ENCODE data around the gene IL1RAP.

GRCh38 chr3:190655933-190656332, 142.0 kb downstream of the IL1RAP start:
- TF ChIP-seq POLR2AphosphoS5 (IDR thresholded peaks at IDR 0.05): no peak
- no peak for TF ChIP-seq CTCF (IDR thresholded peaks at IDR 0.05)
- no peak for TF ChIP-seq POLR2A (IDR thresholded peaks at IDR 0.05)

Data from prostate gland (tissue), 2 donors.